H9 (cell line): ENCODE data around the gene KAZALD1. TPM values are rescaled to one million over a fixed set of nuclear protein-coding genes. Genes with fewer than 3 reads are reported as not detected.

ENCODE experiments used
- DNase-seq: peaks from one replicate; pipeline ENCODE4 v3.0.0-alpha.2; 2017
- H2AFZ ChIP-seq: one replicate; pipeline ENCODE4 v1.6.1; 2013; ENCODE audit warnings: mild to moderate bottlenecking, low read length, control low read depth, moderate library complexity
- H2AK5ac ChIP-seq: 2 replicates; pipeline ENCODE4 v1.6.1; 2013; ENCODE audit warnings: low read length, control low read depth, mixed read lengths; ENCODE audit not compliant: insufficient read length
- H2BK120ac ChIP-seq: one replicate; pipeline ENCODE4 v1.6.1; 2013; ENCODE audit warnings: low read depth, mild to moderate bottlenecking, low read length, control low read depth, inconsistent platforms; ENCODE audit not compliant: poor library complexity, severe bottlenecking
- H2BK12ac ChIP-seq: 2 replicates; pipeline ENCODE4 v1.6.1; 2013; ENCODE audit warnings: low read length, control low read depth, mixed read lengths, low read depth; ENCODE audit not compliant: insufficient read length
- H2BK15ac ChIP-seq: 2 replicates; pipeline ENCODE4 v1.6.1; 2013; ENCODE audit warnings: low read depth, low read length, control low read depth
- H2BK20ac ChIP-seq: one replicate; pipeline ENCODE4 v1.6.1; 2013; ENCODE audit warnings: low read depth, mild to moderate bottlenecking, low read length, control low read depth, inconsistent platforms; ENCODE audit not compliant: poor library complexity, severe bottlenecking
- H2BK5ac ChIP-seq: 2 replicates; pipeline ENCODE4 v1.6.1; 2013; ENCODE audit warnings: low read length, control low read depth, mixed read lengths; ENCODE audit not compliant: insufficient read length
- H3K14ac ChIP-seq: 2 replicates; pipeline ENCODE4 v1.6.1; 2013; ENCODE audit warnings: low read length, control low read depth; ENCODE audit not compliant: insufficient read depth
- H3K18ac ChIP-seq: 2 replicates; pipeline ENCODE4 v1.6.1; 2013; ENCODE audit warnings: low read depth, mild to moderate bottlenecking, mixed read lengths, low read length, control low read depth; ENCODE audit not compliant: insufficient read length
- H3K23ac ChIP-seq: 2 replicates; pipeline ENCODE4 v1.6.1; 2013; ENCODE audit warnings: low read length, control low read depth, mixed read lengths, low read depth; ENCODE audit not compliant: insufficient read length
- H3K23me2 ChIP-seq: 2 replicates; pipeline ENCODE4 v1.6.1; 2013; ENCODE audit warnings: low read depth, mild to moderate bottlenecking, mixed read lengths, low read length, control low read depth; ENCODE audit not compliant: insufficient read length, poor library complexity, severe bottlenecking
- H3K27ac ChIP-seq: 2 replicates; pipeline ENCODE4 v1.5.1; 2013; ENCODE audit warnings: low read length, control low read depth, mixed read lengths, low read depth; ENCODE audit not compliant: insufficient read length
- H3K27me3 ChIP-seq: 2 replicates; pipeline ENCODE4 v1.6.1; 2013; ENCODE audit warnings: low read length, control low read depth, inconsistent platforms; ENCODE audit not compliant: insufficient read depth
- H3K4ac ChIP-seq: 2 replicates; pipeline ENCODE4 v1.6.1; 2013; ENCODE audit warnings: low read depth, mild to moderate bottlenecking, control low read depth, inconsistent platforms, low read length, moderate library complexity
- H3K4me1 ChIP-seq: 2 replicates; pipeline ENCODE4 v1.6.1; 2013; ENCODE audit warnings: low read length, control low read depth, inconsistent platforms; ENCODE audit not compliant: insufficient read depth
- H3K4me2 ChIP-seq: 2 replicates; pipeline ENCODE4 v1.6.1; 2013; ENCODE audit warnings: low read length, control low read depth, mixed read lengths; ENCODE audit not compliant: insufficient read length, insufficient read depth
- H3K56ac ChIP-seq: 2 replicates; pipeline ENCODE4 v1.6.1; 2013; ENCODE audit warnings: low read depth, mild to moderate bottlenecking, mixed read lengths, low read length, control low read depth; ENCODE audit not compliant: insufficient read length
- H3K79me1 ChIP-seq: 2 replicates; pipeline ENCODE4 v1.6.1; 2013; ENCODE audit warnings: low read depth, mild to moderate bottlenecking, moderate library complexity, low read length, control low read depth, inconsistent platforms; ENCODE audit not compliant: insufficient read depth, poor library complexity, severe bottlenecking
- H3K79me2 ChIP-seq: 2 replicates; pipeline ENCODE4 v1.6.1; 2013; ENCODE audit warnings: low read length, control low read depth, inconsistent platforms; ENCODE audit not compliant: insufficient read depth
- H3K9ac ChIP-seq: 2 replicates; pipeline ENCODE4 v1.6.1; 2013; ENCODE audit warnings: low read length, control low read depth, mixed read lengths; ENCODE audit not compliant: insufficient read length; ENCODE audit errors: extremely low read depth
- H3K9me3 ChIP-seq: one replicate; pipeline ENCODE4 v1.6.1; 2013; ENCODE audit warnings: low read depth, low read length, inconsistent platforms; ENCODE audit not compliant: control insufficient read depth
- H3T11ph ChIP-seq: one replicate; pipeline ENCODE4 v1.6.1; 2013; ENCODE audit warnings: mild to moderate bottlenecking, low read length, control low read depth, inconsistent platforms
- H4K20me1 ChIP-seq: one replicate; pipeline ENCODE4 v1.6.1; 2013; ENCODE audit not compliant: control insufficient read depth, insufficient read length, insufficient read depth
- H4K5ac ChIP-seq: 2 replicates; pipeline ENCODE4 v1.6.1; 2013; ENCODE audit warnings: low read depth, mild to moderate bottlenecking, mixed read lengths, low read length, control low read depth; ENCODE audit not compliant: insufficient read length
- H4K8ac ChIP-seq: replicated peaks from 2 replicates; pipeline ENCODE4 v1.6.1; 2013; ENCODE audit warnings: low read length, control low read depth, mixed read lengths, low read depth; ENCODE audit not compliant: insufficient read length
- H4K91ac ChIP-seq: 2 replicates; pipeline ENCODE4 v1.6.1; 2013; ENCODE audit warnings: low read depth, mild to moderate bottlenecking, moderate library complexity, mixed read lengths, low read length, control low read depth; ENCODE audit not compliant: insufficient read length
- H3K27ac Mint-ChIP-seq, 3 experiments: 2 replicates in 2 of 3; 3 replicates in 1 of 3; pipeline ENCODE4 v1.8.0; 2020 to 2021; ENCODE audit warnings: mixed read lengths in 3 of 3, mild to moderate bottlenecking in 1 of 3, moderate library complexity in 1 of 3
- H3K27me3 Mint-ChIP-seq: 2 replicates; pipeline ENCODE4 v1.8.0; 2021; ENCODE audit warnings: low read depth, mild to moderate bottlenecking, moderate library complexity, mixed read lengths
- H3K36me3 Mint-ChIP-seq, 3 experiments: 2 replicates in 2 of 3; 3 replicates in 1 of 3; pipeline ENCODE4 v1.8.0; 2020 to 2021; ENCODE audit warnings: low read depth in 3 of 3, mixed read lengths in 3 of 3; ENCODE audit not compliant: insufficient read depth in 1 of 3
- H3K4me1 Mint-ChIP-seq, 2 experiments: 2 replicates each; pipeline ENCODE4 v1.8.0; 2020; ENCODE audit warnings: mixed read lengths in 2 of 2
- H3K4me3 Mint-ChIP-seq, 2 experiments: 2 replicates in 1 of 2; 3 replicates in 1 of 2; pipeline ENCODE4 v1.8.0; 2020 to 2021; ENCODE audit warnings: mild to moderate bottlenecking in 2 of 2, mixed read lengths in 2 of 2, moderate library complexity in 1 of 2
- H3K9me3 Mint-ChIP-seq, 2 experiments: 2 replicates in 1 of 2; 3 replicates in 1 of 2; pipeline ENCODE4 v1.8.0; 2020; ENCODE audit warnings: mild to moderate bottlenecking in 2 of 2, mixed read lengths in 2 of 2, moderate library complexity in 1 of 2
- WGBS: extraction: QIAGEN DNeasy Blood & Tissue Kit; methylation state at CpG from one replicate; pipeline ENCODE4 v1.1.7; 2013; ENCODE audit warnings: missing lambda C conversion rate, low lambda C conversion rate, mixed read lengths; ENCODE audit not compliant: insufficient read length; ENCODE audit errors: extremely low coverage; 5-methylcytosine and 5-hydroxymethylcytosine counted together
- total RNA-seq: library from RNA; stranded (reverse); gene quantifications from 2 replicates; pipeline ENCODE4 v1.2.1, GENCODE V29; 2021
- TF ChIP-seq, protein P1 (sequence below): fragments of 200-600 bp; sonication (generic); conservative IDR thresholded peaks from 3 replicates; pipeline ENCODE4 v1.8.0; 2021; ENCODE audit warnings: antibody characterized with exemption, mild to moderate bottlenecking

Gene KAZALD1
- total RNA-seq, 1 experiment from 2014 or later = 2.9 TPM

GRCh38 chr10:101038484-101038883, 23.3 kb upstream of the KAZALD1 start:
- TF ChIP-seq, protein P1, sequence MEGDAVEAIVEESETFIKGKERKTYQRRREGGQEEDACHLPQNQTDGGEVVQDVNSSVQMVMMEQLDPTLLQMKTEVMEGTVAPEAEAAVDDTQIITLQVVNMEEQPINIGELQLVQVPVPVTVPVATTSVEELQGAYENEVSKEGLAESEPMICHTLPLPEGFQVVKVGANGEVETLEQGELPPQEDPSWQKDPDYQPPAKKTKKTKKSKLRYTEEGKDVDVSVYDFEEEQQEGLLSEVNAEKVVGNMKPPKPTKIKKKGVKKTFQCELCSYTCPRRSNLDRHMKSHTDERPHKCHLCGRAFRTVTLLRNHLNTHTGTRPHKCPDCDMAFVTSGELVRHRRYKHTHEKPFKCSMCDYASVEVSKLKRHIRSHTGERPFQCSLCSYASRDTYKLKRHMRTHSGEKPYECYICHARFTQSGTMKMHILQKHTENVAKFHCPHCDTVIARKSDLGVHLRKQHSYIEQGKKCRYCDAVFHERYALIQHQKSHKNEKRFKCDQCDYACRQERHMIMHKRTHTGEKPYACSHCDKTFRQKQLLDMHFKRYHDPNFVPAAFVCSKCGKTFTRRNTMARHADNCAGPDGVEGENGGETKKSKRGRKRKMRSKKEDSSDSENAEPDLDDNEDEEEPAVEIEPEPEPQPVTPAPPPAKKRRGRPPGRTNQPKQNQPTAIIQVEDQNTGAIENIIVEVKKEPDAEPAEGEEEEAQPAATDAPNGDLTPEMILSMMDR = peak; percentile 53
- H4K20me1 ChIP-seq = no peaks in the 10 kb centered on the region
- H2BK5ac ChIP-seq = no peak overlapping the region
- H3K79me2 ChIP-seq = no peaks in the 10 kb centered on the region
- H3K27ac ChIP-seq = no peak overlapping the region
- H3K23ac ChIP-seq = no peak overlapping the region
- no peak overlapping the region for H2BK15ac ChIP-seq
- no peak overlapping the region for H2BK20ac ChIP-seq
- H3K56ac ChIP-seq = no peak overlapping the region
- no peak overlapping the region for H2AK5ac ChIP-seq
- peak; percentile 52 for DNase-seq
- H4K5ac ChIP-seq = no peak overlapping the region
- H4K8ac ChIP-seq = no peak overlapping the region
- Mint-ChIP-seq H3K27ac (no peak overlapping the region), H3K4me3 (no peak overlapping the region; a peak in 1 of 5 replicates), H3K36me3 (no peaks in the 10 kb centered on the region), H3K9me3 (no peaks in the 10 kb centered on the region), H3K27me3 (peaks cover 65% of the 10 kb centered on the region), H3K4me1 (peaks cover 11 to 23% of the 10 kb centered on the region in 2 experiments)
- H3K9me3 ChIP-seq = no peaks in the 10 kb centered on the region
- H3K4ac ChIP-seq = no peak overlapping the region
- H2AFZ ChIP-seq = no peak overlapping the region
- H3K23me2 ChIP-seq = peaks cover 7% of the 10 kb centered on the region
- no peak overlapping the region for H4K91ac ChIP-seq
- no peak overlapping the region for H3K4me2 ChIP-seq
- no peak overlapping the region for H3T11ph ChIP-seq
- H3K14ac ChIP-seq = no peak overlapping the region
- no peak overlapping the region for H2BK12ac ChIP-seq
- peaks cover 1% of the 10 kb centered on the region; the same call in 1 of the 2 replicates for H3K4me1 ChIP-seq
- H3K79me1 ChIP-seq = no peaks in the 10 kb centered on the region
- no peak overlapping the region for H3K9ac ChIP-seq
- H3K18ac ChIP-seq = no peak overlapping the region
- no peak overlapping the region for H2BK120ac ChIP-seq
- WGBS = no CpG with 5 or more reads among the region's 5 CpGs
- no peaks in the 10 kb centered on the region; the same call in 1 of the 2 replicates for H3K27me3 ChIP-seq
